ENCODE measurements around the gene CD247. TPM values are rescaled to one million over a fixed set of nuclear protein-coding genes. Genes with fewer than 3 reads are reported as not detected.

The CD247 gene
- total and polyA plus RNA-seq, 9 of the 15 experiments (the other 6 are each of a cell fraction or from before 2014, with no cell fraction given): 0.08 to 0.42 (median 0.28) TPM; not detected in 5

GRCh38 chr1:167404908-167405307, 113.4 kb downstream of the CD247 start:
- no peak overlapping the region for H3K4me2 ChIP-seq (ENCODE audit: insufficient read depth, low read length)
- H3K27me3 ChIP-seq (ENCODE audit: control insufficient read depth in 2 of 2, insufficient read depth in 2 of 2, low read length in 2 of 2): no peaks in the 10 kb centered on the region
- no peak overlapping the region for H3K4me3 ChIP-seq
- H3K27ac ChIP-seq (ENCODE audit: extremely low read depth, low read depth, low read length): no peak overlapping the region
- DNase-seq (ENCODE audit: extremely low read depth in 1 of 4, low spot score in 3 of 4) (no peak), FAIRE-seq (no peak), ATAC-seq (no peak)
- H3K9ac ChIP-seq (ENCODE audit: insufficient read depth in 1 of 2, low read depth in 2 of 2, low read length in 2 of 2): no peak overlapping the region
- ChIA-PET CTCF (ENCODE audit: low intra/inter-chr PET ratio) (no interaction called here), POLR2A (interaction anchor here (1.1 kb wide), 1 partner anchor 13 kb away, joined by 3 read pairs; no protein-coding TSS in a partner anchor)
- no peaks in the 10 kb centered on the region for H3K9me3 ChIP-seq (replicated peaks; ENCODE audit: control insufficient read depth, insufficient read depth, low read depth, low read length)
- in situ Hi-C loops (cut with MboI) (no loop called here), intact Hi-C loops (cut with micrococcal nuclease) (loop anchor here (5.0 kb wide), 1 partner anchor 152 kb away; no protein-coding TSS in a partner anchor)
- BruUV-seq (replicated peaks): no TSS peak
- TF ChIP-seq HNRNPK (IDR thresholded peaks at IDR 0.05; ENCODE audit: low read depth, low read length, poor library complexity, severe bottlenecking): no peak
- TF ChIP-seq CBFA2T3 (IDR thresholded peaks at IDR 0.05): no peak
- TF ChIP-seq, protein P1, sequence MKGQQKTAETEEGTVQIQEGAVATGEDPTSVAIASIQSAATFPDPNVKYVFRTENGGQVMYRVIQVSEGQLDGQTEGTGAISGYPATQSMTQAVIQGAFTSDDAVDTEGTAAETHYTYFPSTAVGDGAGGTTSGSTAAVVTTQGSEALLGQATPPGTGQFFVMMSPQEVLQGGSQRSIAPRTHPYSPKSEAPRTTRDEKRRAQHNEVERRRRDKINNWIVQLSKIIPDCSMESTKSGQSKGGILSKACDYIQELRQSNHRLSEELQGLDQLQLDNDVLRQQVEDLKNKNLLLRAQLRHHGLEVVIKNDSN (CRISPR knock-in tag; IDR thresholded peaks at IDR 0.05): no peak
- TF ChIP-seq TAF15 (IDR thresholded peaks at IDR 0.05; ENCODE audit: low read depth, low read length): no peak
- no peak for TF ChIP-seq AFF4 (CRISPR knock-in tag; IDR thresholded peaks at IDR 0.05)
- no peak for TF ChIP-seq POLR2G (IDR thresholded peaks at IDR 0.05; ENCODE audit: low read depth, low read length)
- no peak for TF ChIP-seq CBX2 (IDR thresholded peaks at IDR 0.05; ENCODE audit: insufficient read depth, low read length, poor library complexity, severe bottlenecking)
- no peak for TF ChIP-seq PPARD (CRISPR knock-in tag; IDR thresholded peaks at IDR 0.05)
- H3K36me3 ChIP-seq (ENCODE audit: control insufficient read depth, insufficient read depth, low read length): peaks cover 32% of the 10 kb centered on the region; the same call in 2 of the 3 replicates
- no peaks in the 10 kb centered on the region for H3K9me1 ChIP-seq (ENCODE audit: control insufficient read depth, insufficient read depth, low read length)
- 76% methylated on average over 3 of the region's 3 CpGs for WGBS (ENCODE audit: insufficient coverage, low coverage, missing lambda C conversion rate)
- H3K4me1 ChIP-seq (replicated peaks in 1 of 2; ENCODE audit: control insufficient read depth in 2 of 2, insufficient read depth in 2 of 2, low read length in 2 of 2): no peaks in the 10 kb centered on the region
- no peak overlapping the region for H2AFZ ChIP-seq (ENCODE audit: low read depth, low read length)
- no peaks in the 10 kb centered on the region for H3K79me2 ChIP-seq (ENCODE audit: control insufficient read depth, insufficient read depth, low read length)
- no peaks in the 10 kb centered on the region for H4K20me1 ChIP-seq (replicated peaks; ENCODE audit: control insufficient read depth, insufficient read depth, low read length)
